H1 (cell line): Measurements from ENCODE around the gene BAIAP2L2. TPM values are rescaled to one million over a fixed set of nuclear protein-coding genes. Genes with fewer than 3 reads are reported as not detected.

ENCODE experiments used
- CTCF ChIA-PET: fragments of 300-600 bp; sonication (Branson Sonifier 250); formaldehyde crosslinking; loops from one replicate; lab custom pipeline; 2021; ENCODE audit not compliant: partially characterized antibody; lab: Charles Lee
- POLR2A ChIA-PET: fragments of 300-600 bp; sonication (Branson Sonifier 250); formaldehyde crosslinking; loops from one replicate; lab custom pipeline; 2021; ENCODE audit warnings: inconsistent platforms; ENCODE audit not compliant: partially characterized antibody; lab: Charles Lee
- DNase-seq, 2 experiments: peaks; one replicate each; pipeline versions ENCODE4 v3.0.0 to v3.0.0-alpha.2; 2010 to 2022; ENCODE audit warnings: low spot score in 2 of 2, low read depth in 1 of 2, mixed read lengths in 1 of 2
- FAIRE-seq: peaks from 2 replicates; lab custom pipeline; 2011; peaks lifted over from hg19 to GRCh38; lab: Jason Lieb, UNC
- H2AFZ ChIP-seq: 2 replicates; pipeline ENCODE4 v1.8.1; 2012; ENCODE audit warnings: low read length, inconsistent platforms
- H2AK5ac ChIP-seq: 2 replicates; pipeline ENCODE4 v1.6.1; 2013; ENCODE audit warnings: low read depth, low read length
- H2BK120ac ChIP-seq: replicated peaks from 2 replicates; pipeline ENCODE3; 2013; ENCODE audit warnings: low read depth, low read length, inconsistent platforms
- H2BK12ac ChIP-seq: 2 replicates; pipeline ENCODE4 v1.6.1; 2013; ENCODE audit warnings: low read depth, low read length
- H2BK15ac ChIP-seq: 2 replicates; pipeline ENCODE4 v1.6.1; 2013; ENCODE audit warnings: low read length
- H2BK20ac ChIP-seq: 2 replicates; pipeline ENCODE4 v1.6.1; 2013; ENCODE audit warnings: low read length
- H2BK5ac ChIP-seq: 2 replicates; pipeline ENCODE4 v1.6.1; 2013; ENCODE audit warnings: low read depth, low read length
- H3K14ac ChIP-seq: 2 replicates; pipeline ENCODE4 v1.6.1; 2013; ENCODE audit warnings: inconsistent platforms; ENCODE audit not compliant: insufficient read length
- H3K18ac ChIP-seq: 2 replicates; pipeline ENCODE4 v1.6.1; 2013; ENCODE audit warnings: low read length; ENCODE audit errors: extremely low read depth
- H3K23ac ChIP-seq: 2 replicates; pipeline ENCODE4 v1.6.1; 2013; ENCODE audit warnings: inconsistent platforms; ENCODE audit not compliant: insufficient read length
- H3K23me2 ChIP-seq: 2 replicates; pipeline ENCODE4 v1.6.1; 2013; ENCODE audit warnings: low read depth, low read length
- H3K27ac ChIP-seq: 2 replicates; pipeline ENCODE4 v1.6.1; 2011; ENCODE audit warnings: low read depth, low read length, inconsistent platforms
- H3K27me3 ChIP-seq, 4 experiments: replicated peaks in 1 of 4; 1 replicate in 1 of 4; 2 replicates in 3 of 4; pipeline versions ENCODE4 v1.6.1 to v1.8.1; 2011 to 2013; ENCODE audit warnings: low read length in 3 of 4, mild to moderate bottlenecking in 3 of 4, inconsistent platforms in 2 of 4, mixed read lengths in 2 of 4, moderate library complexity in 1 of 4; ENCODE audit not compliant: control insufficient read depth in 3 of 4, insufficient read depth in 3 of 4; ENCODE audit errors: extremely low read depth in 1 of 4
- H3K36me3 ChIP-seq, 4 experiments: 2 replicates each; pipeline versions ENCODE4 v1.6.1 to v1.8.1; 2011 to 2013; ENCODE audit warnings: mild to moderate bottlenecking in 4 of 4, low read length in 3 of 4, moderate library complexity in 2 of 4, control low read depth in 1 of 4, inconsistent platforms in 1 of 4; ENCODE audit not compliant: insufficient read depth in 4 of 4, control insufficient read depth in 2 of 4
- H3K4ac ChIP-seq: replicated peaks from 2 replicates; pipeline ENCODE3; 2013; ENCODE audit warnings: low read length, low read depth, mixed read lengths, inconsistent platforms; ENCODE audit not compliant: insufficient read length
- H3K4me1 ChIP-seq, 4 experiments: replicated peaks in 1 of 4; 1 replicate in 1 of 4; 2 replicates in 3 of 4; pipeline versions ENCODE4 v1.6.1 to v1.8.1; 2011 to 2013; ENCODE audit warnings: low read length in 3 of 4, inconsistent platforms in 2 of 4, mixed read lengths in 1 of 4; ENCODE audit not compliant: insufficient read depth in 4 of 4, control insufficient read depth in 3 of 4
- H3K4me2 ChIP-seq, 2 experiments: 2 replicates each; pipeline versions ENCODE4 v1.6.1 to v1.8.1; 2011 to 2013; ENCODE audit warnings: low read depth in 2 of 2, low read length in 2 of 2, control low read depth in 1 of 2, inconsistent platforms in 1 of 2, mild to moderate bottlenecking in 1 of 2; ENCODE audit not compliant: insufficient read depth in 1 of 2
- H3K4me3 ChIP-seq, 4 experiments: fragments of 200-600, 300-600 bp in 1 of 4; sonication (generic), shearing (Covaris generic), sonication (Bioruptor Twin) in 1 of 4; 2 replicates each; pipeline versions ENCODE4 v1.5.1 to v1.8.1; 2011 to 2016; ENCODE audit warnings: low read length in 4 of 4, low read depth in 3 of 4, control low read depth in 2 of 4, inconsistent platforms in 2 of 4, mild to moderate bottlenecking in 2 of 4, mixed read lengths in 1 of 4, moderate library complexity in 1 of 4; ENCODE audit not compliant: insufficient read depth in 2 of 4; ENCODE audit errors: extremely low read depth in 1 of 4
- H3K56ac ChIP-seq: replicated peaks from 2 replicates; pipeline ENCODE3; 2013; ENCODE audit warnings: low read depth, mild to moderate bottlenecking, mixed read lengths, low read length, inconsistent platforms; ENCODE audit not compliant: insufficient read length
- H3K79me1 ChIP-seq: 2 replicates; pipeline ENCODE4 v1.6.1; 2013; ENCODE audit warnings: low read depth, low read length, control low read depth
- H3K79me2 ChIP-seq, 2 experiments: 2 replicates each; pipeline versions ENCODE4 v1.6.1 to v1.8.1; 2012 to 2013; ENCODE audit warnings: low read length in 2 of 2, mild to moderate bottlenecking in 2 of 2, inconsistent platforms in 1 of 2; ENCODE audit not compliant: insufficient read depth in 2 of 2, control insufficient read depth in 1 of 2
- H3K9ac ChIP-seq, 4 experiments: replicated peaks in 1 of 4; 1 replicate in 1 of 4; 2 replicates in 3 of 4; pipeline versions ENCODE4 v1.6.1 to v1.8.1; 2011 to 2013; ENCODE audit warnings: low read depth in 3 of 4, low read length in 3 of 4, control low read depth in 2 of 4, mild to moderate bottlenecking in 2 of 4, moderate library complexity in 2 of 4, inconsistent platforms in 1 of 4; ENCODE audit errors: extremely low read depth in 1 of 4
- H3K9me3 ChIP-seq, 2 experiments: 2 replicates each; pipeline versions ENCODE4 v1.6.1 to v1.8.1; 2012 to 2013; ENCODE audit warnings: mild to moderate bottlenecking in 2 of 2, moderate library complexity in 2 of 2, control low read depth in 1 of 2, inconsistent platforms in 1 of 2, low read depth in 1 of 2, low read length in 1 of 2, mixed read lengths in 1 of 2; ENCODE audit not compliant: insufficient read depth in 2 of 2
- H4K20me1 ChIP-seq, 2 experiments: replicated peaks in 1 of 2; 2 replicates each; pipeline versions ENCODE3 to v1.8.1; 2011 to 2013; ENCODE audit warnings: inconsistent platforms in 2 of 2, low read length in 2 of 2, mild to moderate bottlenecking in 1 of 2; ENCODE audit not compliant: insufficient read depth in 2 of 2, control insufficient read depth in 1 of 2
- H4K5ac ChIP-seq: 2 replicates; pipeline ENCODE4 v1.6.1; 2013; ENCODE audit warnings: low read length, low read depth, mixed read lengths, inconsistent platforms; ENCODE audit not compliant: insufficient read length
- H4K8ac ChIP-seq: 2 replicates; pipeline ENCODE4 v1.8.0; 2013; ENCODE audit warnings: mild to moderate bottlenecking, moderate library complexity, low read length, inconsistent platforms; ENCODE audit not compliant: insufficient read depth; ENCODE audit errors: extremely low read depth
- H4K91ac ChIP-seq: replicated peaks from 2 replicates; pipeline ENCODE3; 2013; ENCODE audit warnings: low read length, mixed read lengths, inconsistent platforms; ENCODE audit not compliant: insufficient read length
- CHD2 ChIP-seq: IDR thresholded peaks from 2 replicates; pipeline ENCODE4 v1.6.1; 2012; ENCODE audit warnings: low read length, improper control_type of control experiment
- GTF2F1 ChIP-seq: IDR thresholded peaks from 2 replicates; pipeline ENCODE4 v1.6.1; 2012; ENCODE audit warnings: low read depth, low read length, improper control_type of control experiment, borderline replicate concordance
- HDAC6 ChIP-seq: IDR thresholded peaks from one replicate; pipeline ENCODE4 v1.7.1; 2012; ENCODE audit warnings: low read depth, mild to moderate bottlenecking, inconsistent platforms, low read length, moderate library complexity
- KDM1A ChIP-seq: fragments of 200-600, 300-600 bp; sonication (generic); IDR thresholded peaks from 2 replicates; pipeline ENCODE4 v1.7.1; 2016; ENCODE audit warnings: mild to moderate bottlenecking, low read length, borderline replicate concordance
- POLR2A ChIP-seq, 2 experiments: IDR thresholded peaks; 1 replicate in 1 of 2; 2 replicates in 1 of 2; pipeline ENCODE4 v1.6.1; 2011; ENCODE audit warnings: low read depth in 2 of 2, low read length in 2 of 2, mild to moderate bottlenecking in 2 of 2; ENCODE audit errors: control extremely low read depth in 1 of 2
- RNF2 ChIP-seq: fragments of 200-900, 300-1000 bp; sonication (generic); IDR thresholded peaks from 2 replicates; pipeline ENCODE4 v1.7.1; 2016; ENCODE audit warnings: borderline replicate concordance, low read depth, mild to moderate bottlenecking, antibody characterized with exemption, low read length; ENCODE audit not compliant: poor library complexity, severe bottlenecking; ENCODE audit errors: missing control alignments
- SP4 ChIP-seq: IDR thresholded peaks from 2 replicates; pipeline ENCODE4 v1.6.1; 2012; ENCODE audit warnings: low read length, inconsistent platforms
- WGBS, 2 experiments: shearing (Covaris generic) in 1 of 2; methylation state at CpG; one replicate each; pipeline versions ENCODE4 v1.1.6 to v1.1.7; 2013 to 2015; ENCODE audit warnings: low lambda C conversion rate in 2 of 2, mixed read lengths in 2 of 2, inconsistent platforms in 1 of 2, low coverage in 1 of 2, missing lambda C conversion rate in 1 of 2; ENCODE audit not compliant: insufficient replicate concordance in 2 of 2, insufficient coverage in 1 of 2, insufficient read length in 1 of 2; ENCODE audit errors: extremely low coverage in 1 of 2, missing lambda C conversion rate in 1 of 2; 5-methylcytosine and 5-hydroxymethylcytosine counted together
- polyA plus RNA-seq, 7 experiments: library from polyadenylated mRNA; depleted of rRNA in 3 of 7; stranded (reverse) in 5 of 7; unstranded in 2 of 7; fragments of >200 nt in 5 of 7; fragments of 200-250 nt in 2 of 7; gene quantifications; 1 replicate in 5 of 7; 2 replicates in 1 of 7; 4 replicates in 1 of 7; pipeline versions ENCODE4 v1.2.1 to v1.2.3, GENCODE V29; 2011 to 2013; ENCODE audit warnings: missing spikeins in 2 of 7, mixed read lengths in 2 of 7
- total RNA-seq: library from RNA; stranded (reverse); fragmentation: NEBNext Ultra II Directional; extraction: Animal tissue kit (Norgen Biotek cat#: 25700); gene quantifications from 2 replicates; pipeline ENCODE4 v1.2.1, GENCODE V29; 2021
- TF ChIP-seq, protein P1 (sequence below): IDR thresholded peaks from 2 replicates; pipeline ENCODE4 v1.6.1; 2012; ENCODE audit warnings: inconsistent platforms
- TF ChIP-seq, protein P2 (sequence below): IDR thresholded peaks from 2 replicates; pipeline ENCODE4 v1.6.1; 2012; ENCODE audit warnings: low read length, inconsistent platforms
- TF ChIP-seq, protein P3 (sequence below): IDR thresholded peaks from 2 replicates; pipeline ENCODE4 v1.6.1; 2011; ENCODE audit warnings: low read depth, mild to moderate bottlenecking, low read length; ENCODE audit not compliant: insufficient read depth

Gene BAIAP2L2
- total and polyA plus RNA-seq, 2 of the 8 experiments (the other 6 are each of a cell fraction or from before 2014, with no cell fraction given), result 5.4 to 10.0 TPM

DNA sequence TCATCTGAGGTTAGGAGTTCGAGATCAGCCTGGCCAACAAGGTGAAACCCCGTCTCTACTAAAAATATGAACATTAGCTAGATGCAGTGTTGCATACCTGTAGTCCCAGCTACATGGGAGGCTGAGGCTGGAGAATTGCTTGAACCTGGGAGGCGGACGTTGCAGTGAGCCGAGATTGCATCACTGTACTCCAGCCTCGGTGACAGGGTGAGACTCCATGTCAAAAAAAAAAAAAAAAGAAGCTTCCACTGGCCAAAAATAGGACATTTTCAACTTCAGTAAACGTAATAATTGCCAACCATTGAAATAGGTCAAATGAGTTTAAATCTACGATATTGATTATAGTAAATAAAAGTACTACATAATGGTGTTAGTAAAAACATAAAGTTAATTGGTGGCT lies 6.8 kb downstream of the BAIAP2L2 start:
- H4K91ac ChIP-seq, result no peak overlapping the region
- no peak overlapping the region for H2AK5ac ChIP-seq
- no peaks in the 10 kb centered on the region for H3K9me3 ChIP-seq
- H4K8ac ChIP-seq, result no peak overlapping the region
- H3K79me2 ChIP-seq, result no peaks in the 10 kb centered on the region
- H4K20me1 ChIP-seq, result peaks cover 0 to 2% of the 10 kb centered on the region in 2 experiments
- CTCF ChIA-PET, result interaction anchor here (0.7 to 13.7 kb wide), 20 partner anchors 7 to 468 kb away, joined by 3 to 264 read pairs (median 4); partner anchors contain the start of genes BAIAP2L2, PICK1 and SLC16A8
- H3K18ac ChIP-seq, result no peak overlapping the region
- FAIRE-seq, result no peak
- no peak overlapping the region for H2BK5ac ChIP-seq
- H3K4me3 ChIP-seq, result no peak overlapping the region
- H3K4ac ChIP-seq, result no peak overlapping the region
- H3K4me1 ChIP-seq, result no peaks in the 10 kb centered on the region
- DNase-seq, result no peak
- H3K27me3 ChIP-seq, result no peaks in the 10 kb centered on the region
- H2BK120ac ChIP-seq, result no peak overlapping the region
- H3K9ac ChIP-seq, result no peak overlapping the region
- WGBS, 2 experiments, result 84% methylated on average over 8 of the region's 8 CpGs; no CpG with 5 or more reads in 1 of the 2 experiments
- no peak overlapping the region for H3K4me2 ChIP-seq
- no peak overlapping the region for H3K27ac ChIP-seq
- no peaks in the 10 kb centered on the region for H3K23me2 ChIP-seq
- H2BK20ac ChIP-seq, result no peak overlapping the region
- no peak overlapping the region for H3K23ac ChIP-seq
- H2BK12ac ChIP-seq, result no peak overlapping the region
- no peak overlapping the region for H4K5ac ChIP-seq
- H3K79me1 ChIP-seq, result no peaks in the 10 kb centered on the region
- H3K36me3 ChIP-seq, result no peaks in the 10 kb centered on the region
- H2BK15ac ChIP-seq, result no peak overlapping the region
- H3K56ac ChIP-seq, result no peak overlapping the region
- POLR2A ChIA-PET, result interaction anchor here (0.7 to 1.2 kb wide), 5 partner anchors 11 to 51 kb away, joined by 3 to 4 read pairs (median 3); no protein-coding TSS in a partner anchor
- no peak overlapping the region for H2AFZ ChIP-seq
- no peak overlapping the region for H3K14ac ChIP-seq
- TF ChIP-seq CHD2, result no peak
- TF ChIP-seq, protein P1, sequence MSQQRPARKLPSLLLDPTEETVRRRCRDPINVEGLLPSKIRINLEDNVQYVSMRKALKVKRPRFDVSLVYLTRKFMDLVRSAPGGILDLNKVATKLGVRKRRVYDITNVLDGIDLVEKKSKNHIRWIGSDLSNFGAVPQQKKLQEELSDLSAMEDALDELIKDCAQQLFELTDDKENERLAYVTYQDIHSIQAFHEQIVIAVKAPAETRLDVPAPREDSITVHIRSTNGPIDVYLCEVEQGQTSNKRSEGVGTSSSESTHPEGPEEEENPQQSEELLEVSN, result no peak
- TF ChIP-seq KDM1A, result no peak
- no peak for TF ChIP-seq SP4
- TF ChIP-seq GTF2F1, result no peak
- no peak for TF ChIP-seq HDAC6
- no peak for TF ChIP-seq POLR2A (IDR thresholded peaks at IDR 0.05; ENCODE audit: control extremely low read depth in 1 of 2, low read depth in 2 of 2, low read length in 2 of 2)
- TF ChIP-seq, protein P2, sequence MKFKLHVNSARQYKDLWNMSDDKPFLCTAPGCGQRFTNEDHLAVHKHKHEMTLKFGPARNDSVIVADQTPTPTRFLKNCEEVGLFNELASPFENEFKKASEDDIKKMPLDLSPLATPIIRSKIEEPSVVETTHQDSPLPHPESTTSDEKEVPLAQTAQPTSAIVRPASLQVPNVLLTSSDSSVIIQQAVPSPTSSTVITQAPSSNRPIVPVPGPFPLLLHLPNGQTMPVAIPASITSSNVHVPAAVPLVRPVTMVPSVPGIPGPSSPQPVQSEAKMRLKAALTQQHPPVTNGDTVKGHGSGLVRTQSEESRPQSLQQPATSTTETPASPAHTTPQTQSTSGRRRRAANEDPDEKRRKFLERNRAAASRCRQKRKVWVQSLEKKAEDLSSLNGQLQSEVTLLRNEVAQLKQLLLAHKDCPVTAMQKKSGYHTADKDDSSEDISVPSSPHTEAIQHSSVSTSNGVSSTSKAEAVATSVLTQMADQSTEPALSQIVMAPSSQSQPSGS, result no peak
- TF ChIP-seq, protein P3, sequence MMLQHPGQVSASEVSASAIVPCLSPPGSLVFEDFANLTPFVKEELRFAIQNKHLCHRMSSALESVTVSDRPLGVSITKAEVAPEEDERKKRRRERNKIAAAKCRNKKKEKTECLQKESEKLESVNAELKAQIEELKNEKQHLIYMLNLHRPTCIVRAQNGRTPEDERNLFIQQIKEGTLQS, result no peak
- no peak for TF ChIP-seq RNF2
